Kidney (tissue), 14 donors: ENCODE measurements around the gene PKHD1. TPM values are rescaled to one million over a fixed set of nuclear protein-coding genes. Genes with fewer than 3 reads are reported as not detected.

ENCODE experiments used
- DNase-seq, 5 donors: peaks; one replicate each; pipeline ENCODE4 v3.0.0-alpha.2; 2013 to 2020
- FAIRE-seq: peaks from 2 replicates; lab custom pipeline; 2012; peaks lifted over from hg19 to GRCh38; lab: Jason Lieb, UNC
- H3K27ac ChIP-seq, 2 donors: one replicate each; pipeline ENCODE4 v1.7.0; 2013; ENCODE audit warnings: low read depth in 2 of 2, low read length in 2 of 2, inconsistent platforms in 1 of 2
- H3K27me3 ChIP-seq: one replicate; pipeline ENCODE4 v1.7.1; 2013; ENCODE audit warnings: low read length, inconsistent platforms; ENCODE audit not compliant: control insufficient read depth, insufficient read depth
- H3K36me3 ChIP-seq, 3 donors: one replicate each; pipeline versions ENCODE4 v1.7.0 to v1.7.1; 2013; ENCODE audit warnings: low read length in 3 of 3, control low read depth in 1 of 3, inconsistent platforms in 1 of 3; ENCODE audit not compliant: insufficient read depth in 3 of 3, control insufficient read depth in 2 of 3
- H3K4me1 ChIP-seq, 3 donors: one replicate each; pipeline versions ENCODE4 v1.7.0 to v1.7.1; 2013; ENCODE audit warnings: low read length in 3 of 3, inconsistent platforms in 1 of 3, low read depth in 1 of 3; ENCODE audit not compliant: control insufficient read depth in 2 of 3, insufficient read depth in 2 of 3
- H3K4me3 ChIP-seq, 3 donors: one replicate each; pipeline versions ENCODE4 v1.7.0 to v1.8.1; 2013; ENCODE audit warnings: low read length in 3 of 3, control low read depth in 1 of 3, inconsistent platforms in 1 of 3
- H3K9ac ChIP-seq, 3 donors: one replicate each; pipeline versions ENCODE4 v1.7.0 to v1.7.1; 2013; ENCODE audit warnings: low read length in 3 of 3, control low read depth in 1 of 3, inconsistent platforms in 1 of 3
- H3K9me3 ChIP-seq, 3 donors: one replicate each; pipeline versions ENCODE4 v1.7.0 to v1.7.1; 2013; ENCODE audit warnings: low read length in 3 of 3, control low read depth in 1 of 3, inconsistent platforms in 1 of 3; ENCODE audit not compliant: control insufficient read depth in 2 of 3, insufficient read depth in 1 of 3
- CTCF ChIP-seq: IDR thresholded peaks from 3 replicates; pipeline ENCODE4 v1.5.1; 2012; ENCODE audit warnings: mild to moderate bottlenecking, moderate library complexity, borderline replicate concordance; ENCODE audit not compliant: insufficient read depth; ENCODE audit errors: extremely low read depth
- intact Hi-C: fragments of 100-400 bp; cut with DNase I; formaldehyde crosslinking; loops from one replicate; pipeline ENCODE4 v1.11.1; 2022
- polyA plus RNA-seq: library from polyadenylated mRNA; stranded (reverse); fragments of 350-450 nt; fragmentation: Illumina TruSeq; extraction: RNeasy Lipid Tissue Mini Kit (QIAGEN cat#74804); gene quantifications from one replicate; pipeline ENCODE4 v1.2.3, GENCODE V29; 2014; ENCODE audit warnings: low read depth, low replicate concordance; ENCODE audit not compliant: insufficient read depth
- total RNA-seq: library from RNA; stranded (reverse); fragmentation: NEBNext Ultra II Directional; extraction: Animal tissue kit (Norgen Biotek cat#: 25700); gene quantifications from one replicate; pipeline ENCODE4 v1.2.1, GENCODE V29; 2021
- donor health status: control.
- donor health status: control.
- donor health status: control.
- donor health status: control.
- donor health status: control.
- donor health status: DM: yes; HTN: yes; CAD: no.
- donor health status: Normal renal cell carcinoma (clear cell type).

Gene PKHD1
- total and polyA plus RNA-seq, 2 donors from 2014 or later, result 6.0 to 77.5 TPM

GRCh38 chr6:51578362-51578761 is 509.1 kb downstream of the PKHD1 start:
- Histone ChIP-seq H3K9ac (no peak overlapping the region), H3K27me3 (no peaks in the 10 kb centered on the region), H3K4me1 (no peaks in the 10 kb centered on the region), H3K4me3 (no peak overlapping the region), H3K9me3 (no peaks in the 10 kb centered on the region), H3K36me3 (no peaks in the 10 kb centered on the region), H3K27ac (no peak overlapping the region)
- intact Hi-C loops, result no loop called here
- no peak for TF ChIP-seq CTCF
- FAIRE-seq (no peak), DNase-seq (no peak)

DNA sequence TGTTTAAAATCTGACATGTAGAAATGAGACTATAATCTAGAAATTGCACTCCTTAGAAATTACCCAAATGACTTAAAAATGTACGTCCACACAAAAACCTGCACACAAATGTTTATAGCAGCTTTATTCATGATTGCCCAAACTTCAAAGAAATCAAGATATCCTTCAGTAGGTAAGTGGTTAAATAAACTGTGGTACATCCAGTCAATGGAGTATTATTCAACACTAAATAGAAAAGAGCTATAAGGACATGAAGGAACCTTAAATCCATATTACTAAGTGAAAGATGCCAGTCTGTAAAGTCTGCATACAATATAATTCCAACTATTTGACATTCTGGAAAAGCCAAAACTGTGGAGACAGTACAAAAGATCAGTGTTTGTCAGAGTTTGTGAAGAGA is 513.4 kb downstream of the PKHD1 start:
- DNase-seq, result no peak
- intact Hi-C loops, result no loop called here
- FAIRE-seq, result no peak
- Histone ChIP-seq H3K4me1 (no peaks in the 10 kb centered on the region), H3K27ac (no peak overlapping the region), H3K36me3 (no peaks in the 10 kb centered on the region), H3K9me3 (no peaks in the 10 kb centered on the region), H3K27me3 (no peaks in the 10 kb centered on the region), H3K4me3 (no peak overlapping the region), H3K9ac (no peak overlapping the region)
- TF ChIP-seq CTCF, result no peak

GRCh38 chr6:51571168-51571567 is 516.2 kb downstream of the PKHD1 start:
- no peak overlapping the region for H3K9ac ChIP-seq
- no peaks in the 10 kb centered on the region for H3K4me1 ChIP-seq
- intact Hi-C loops, result no loop called here
- H3K27me3 ChIP-seq, result no peaks in the 10 kb centered on the region
- H3K36me3 ChIP-seq, result no peaks in the 10 kb centered on the region
- FAIRE-seq (no peak), DNase-seq (peak in 1 of 5 donors; percentile 4)
- no peaks in the 10 kb centered on the region for H3K9me3 ChIP-seq
- H3K4me3 ChIP-seq, result no peak overlapping the region
- TF ChIP-seq CTCF, result no peak
- no peak overlapping the region for H3K27ac ChIP-seq
